ENCODE data around the gene CARHSP1. TPM values are rescaled to one million over a fixed set of nuclear protein-coding genes. Genes with fewer than 3 reads are reported as not detected.
"Not testable (repeated sequence)": the region's sequence is repeated elsewhere in the genome, so short reads cannot be mapped to it uniquely, and the experiment has no call there.

CARHSP1 gene
- total RNA-seq, 1 donor from 2014 or later: 125 TPM

- no peak for DNase-seq (ENCODE audit: low read depth)
These were observed 14.4 kb downstream of the CARHSP1 start for GRCh38 chr16:8854298-8854948.

GRCh38 chr16:8853611-8854010 lies 15.2 kb downstream of the CARHSP1 start:
- no peak for DNase-seq (ENCODE audit: low read depth)

GRCh38 chr16:8853150-8853549 lies 15.7 kb downstream of the CARHSP1 start:
- no peak for DNase-seq (ENCODE audit: low read depth)

DNA sequence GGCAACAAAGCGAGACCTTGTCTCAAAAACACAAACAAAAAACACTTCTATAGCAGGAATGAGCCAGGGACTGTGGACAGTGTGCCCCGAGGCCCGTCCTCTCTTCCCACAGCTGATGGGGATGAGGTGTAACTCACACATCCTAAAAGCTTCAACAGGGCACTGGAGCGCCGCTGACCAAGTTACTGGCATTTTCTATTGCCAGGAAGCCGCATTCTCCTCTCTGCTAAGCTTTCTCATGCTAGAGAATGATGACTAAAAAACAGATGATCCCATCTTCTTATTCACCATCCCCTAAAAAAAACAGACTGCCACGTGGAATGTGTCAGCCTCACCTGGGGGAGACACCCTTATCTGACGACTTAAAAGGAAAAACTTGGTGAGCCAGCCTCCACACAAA lies 16.3 kb downstream of the CARHSP1 start:
- no peak for DNase-seq (ENCODE audit: low read depth)

- no peak for DNase-seq (ENCODE audit: low read depth)
These were observed 16.9 kb downstream of the CARHSP1 start for GRCh38 chr16:8851761-8852403.

DNA sequence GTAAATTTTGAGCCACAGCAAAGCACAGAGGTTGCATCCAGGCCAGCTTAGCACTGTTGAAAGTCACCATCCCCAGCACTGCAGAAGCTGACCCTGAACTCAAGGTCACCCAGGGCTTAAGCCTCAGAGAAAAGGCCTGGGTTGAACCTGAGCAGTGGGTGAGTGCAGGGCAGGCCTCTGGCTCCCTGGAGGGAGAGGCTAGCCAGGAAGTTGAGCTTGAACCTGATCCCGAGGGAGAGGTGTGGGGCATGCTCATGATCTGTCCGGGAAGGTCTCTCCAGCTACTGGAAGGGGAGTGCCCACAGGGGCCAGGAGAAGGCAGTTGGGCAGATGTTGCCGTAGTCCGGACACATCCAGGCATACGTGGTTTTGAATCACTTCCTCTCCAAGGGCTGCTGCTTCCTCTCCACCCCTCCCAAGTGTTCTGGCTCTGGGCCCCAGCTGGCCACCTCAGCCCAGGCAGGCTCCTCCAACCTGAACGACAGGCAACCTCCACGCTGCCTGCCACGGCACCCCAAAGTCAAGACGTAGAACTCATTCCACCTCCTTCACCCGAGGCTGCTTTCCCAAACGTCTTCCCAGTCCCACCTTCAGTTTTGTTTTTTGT lies 18.4 kb downstream of the CARHSP1 start:
- DNase-seq (ENCODE audit: low read depth): peak; percentile 78

DNA sequence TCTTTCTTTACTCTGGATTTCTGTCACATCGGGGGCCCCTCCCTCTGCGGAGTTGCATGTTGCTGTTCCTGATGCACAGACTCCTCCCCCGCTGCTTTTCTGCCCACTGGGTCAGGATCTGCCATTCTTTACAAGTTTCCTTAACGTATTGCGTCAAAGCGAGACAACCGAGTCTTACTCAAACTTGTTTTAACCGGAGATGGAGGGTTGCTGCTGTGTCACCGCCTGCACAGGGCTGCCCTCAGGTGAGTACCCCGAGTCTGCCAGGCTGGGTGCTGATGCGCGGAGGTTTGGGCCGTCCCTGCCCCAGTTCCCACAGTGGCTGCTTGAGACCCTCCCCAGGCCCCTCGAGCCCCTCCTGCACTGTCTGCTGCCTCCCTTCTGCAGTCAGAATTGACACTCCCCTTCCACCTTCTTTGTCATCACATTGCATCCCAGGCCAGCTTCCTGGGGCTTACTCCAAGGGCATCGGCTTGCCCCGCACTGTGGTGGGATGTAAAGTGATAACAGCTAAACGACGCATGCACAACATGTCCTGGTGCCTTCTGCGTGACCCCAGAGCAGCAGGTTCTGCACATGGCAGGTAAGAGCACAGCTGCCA lies 19.3 kb downstream of the CARHSP1 start:
- DNase-seq (ENCODE audit: low read depth): no peak

DNA sequence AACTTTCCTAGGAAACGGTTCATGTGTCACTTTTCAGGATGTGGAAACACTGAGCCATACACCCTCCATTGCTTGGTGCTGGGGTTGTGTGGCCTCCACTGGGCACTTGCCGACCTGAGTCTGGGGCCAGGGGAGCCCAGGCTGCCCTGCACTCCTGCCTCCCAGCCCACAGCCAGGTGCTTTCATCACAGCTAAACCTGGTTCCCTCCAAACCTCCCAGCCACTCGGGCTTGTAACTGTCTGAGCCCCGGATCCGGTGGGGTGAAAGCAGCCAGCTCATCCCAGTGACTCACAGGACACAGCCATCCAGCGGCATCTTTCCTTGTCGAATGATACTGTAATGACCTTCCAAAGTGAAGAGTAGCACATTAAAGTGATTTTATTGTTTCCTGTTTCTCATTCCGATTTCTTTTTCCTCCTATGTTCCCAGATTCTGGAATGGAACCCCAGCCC lies 19.8 kb downstream of the CARHSP1 start:
- peak; percentile 43 for DNase-seq (ENCODE audit: low read depth)

GRCh38 chr16:8848231-8848938 lies 20.4 kb downstream of the CARHSP1 start:
- DNase-seq (ENCODE audit: low read depth): no peak

DNA sequence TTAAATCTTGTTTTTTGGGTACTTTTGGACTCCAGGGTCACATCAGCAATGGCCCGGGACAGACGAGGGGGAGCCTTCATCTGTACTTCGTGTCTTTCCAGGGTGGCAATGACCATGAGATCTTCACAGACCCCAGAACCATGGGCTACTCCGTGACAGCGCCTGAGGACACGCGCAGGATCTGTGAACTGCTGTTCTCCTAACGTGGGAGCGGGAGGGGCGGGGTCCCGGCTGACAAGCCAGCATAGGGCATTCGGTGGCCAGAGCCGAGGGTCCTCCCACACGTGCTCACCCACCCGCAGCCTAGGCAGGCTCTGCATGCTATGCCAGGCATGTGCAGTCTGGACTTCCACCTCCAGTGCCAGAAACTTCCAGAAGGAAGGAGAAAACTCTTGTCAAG lies 21.2 kb downstream of the CARHSP1 start:
- DNase-seq (ENCODE audit: low read depth): no peak

DNA sequence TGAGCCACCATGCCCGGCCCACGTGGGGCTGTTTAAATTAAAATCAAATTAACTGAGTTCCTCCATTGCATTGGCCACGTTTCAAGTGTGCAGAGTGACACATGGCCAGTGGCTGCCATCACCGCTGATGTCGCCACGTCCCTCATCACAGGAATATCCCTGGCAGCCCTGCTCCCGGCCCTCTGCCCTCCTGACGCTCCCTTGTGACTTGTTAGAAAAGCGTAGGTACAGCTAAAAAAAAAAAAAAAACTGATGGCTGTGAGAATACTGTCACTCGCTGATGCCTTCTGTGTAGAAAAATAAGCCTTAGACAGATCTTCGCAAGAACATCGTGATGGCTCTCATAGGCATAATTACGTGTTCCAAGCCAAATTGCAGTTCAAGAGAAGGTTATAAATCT lies 21.7 kb downstream of the CARHSP1 start:
- DNase-seq (ENCODE audit: low read depth): no peak

DNA sequence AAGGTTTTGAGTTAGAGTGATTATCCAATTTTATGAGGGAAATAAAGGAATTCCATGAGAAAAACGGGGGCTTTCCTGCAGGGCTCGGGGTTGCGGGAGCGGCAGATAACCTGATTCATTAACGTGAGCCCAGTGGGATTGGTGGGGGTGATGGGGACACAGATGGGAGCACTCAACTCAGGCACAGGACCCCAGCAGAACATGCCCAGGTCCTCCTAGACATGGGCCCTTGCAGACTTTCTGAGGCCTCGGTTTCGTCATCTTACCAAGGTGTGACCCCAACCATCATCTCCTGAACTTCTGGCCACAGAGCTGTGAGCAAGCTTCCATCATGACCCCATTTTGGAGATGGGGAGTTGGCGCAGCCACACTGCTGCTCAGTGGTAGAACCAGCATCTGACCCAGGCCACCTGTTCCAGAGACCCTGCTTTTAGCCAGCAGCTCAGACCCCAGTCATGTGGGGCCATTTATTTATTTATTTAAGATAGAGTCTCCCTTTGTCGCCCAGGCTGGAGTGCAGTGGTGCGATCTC lies 22.3 kb downstream of the CARHSP1 start:
- DNase-seq (ENCODE audit: low read depth): no peak

DNA sequence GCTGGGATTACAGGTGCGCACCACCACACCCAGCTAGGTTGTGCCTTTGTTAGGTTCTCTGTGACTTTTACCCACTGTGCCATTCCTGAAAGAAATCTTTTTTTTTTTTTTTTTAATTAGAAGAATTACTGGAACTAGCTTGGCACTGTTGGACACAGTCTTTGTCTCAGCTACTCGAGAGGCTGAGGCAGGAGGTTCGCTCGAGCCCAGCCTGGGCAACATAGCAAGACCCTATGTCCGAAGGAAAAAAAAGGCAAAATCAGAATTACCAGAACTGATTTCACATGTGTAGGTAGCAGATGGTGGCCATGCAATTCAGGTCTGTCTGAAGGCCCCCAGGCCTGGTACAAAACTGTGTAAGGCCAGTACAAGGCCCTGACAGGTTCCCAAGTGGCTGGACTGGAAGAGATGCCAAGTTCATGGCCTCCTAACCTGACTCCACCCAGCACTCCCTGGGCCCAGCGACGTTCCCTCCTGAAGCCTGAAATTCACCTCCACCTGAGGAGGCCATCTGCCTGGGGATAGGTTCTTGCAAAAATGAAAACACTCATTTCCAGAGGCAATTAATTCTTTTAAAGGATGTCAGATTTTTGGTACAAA lies 23.0 kb downstream of the CARHSP1 start:
- no peak for DNase-seq (ENCODE audit: low read depth)

- DNase-seq (ENCODE audit: low read depth): not testable (repeated sequence)
These were observed 25.5 kb downstream of the CARHSP1 start for GRCh38 chr16:8843296-8843695.

DNA sequence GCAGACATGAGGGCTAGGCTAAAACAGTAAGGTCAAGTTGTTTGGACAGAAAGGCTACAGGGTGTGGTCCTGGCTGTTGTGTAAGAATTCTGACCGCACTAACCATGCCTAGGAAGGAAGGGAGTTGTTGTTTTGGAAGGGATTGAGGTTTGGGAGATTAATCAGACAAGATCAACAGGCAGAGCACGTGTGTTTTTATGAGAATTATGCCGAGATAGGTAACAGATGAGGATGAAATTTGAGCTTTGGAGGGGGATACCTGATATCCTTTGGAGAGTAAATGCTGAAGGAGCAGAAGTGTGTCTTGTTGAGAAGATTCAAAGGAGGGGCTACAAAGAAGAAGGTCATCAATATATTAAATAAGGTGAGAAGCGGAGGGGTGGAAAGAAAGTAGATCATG lies 26.8 kb downstream of the CARHSP1 start:
- not testable (repeated sequence) for DNase-seq (ENCODE audit: low read depth)

DNA sequence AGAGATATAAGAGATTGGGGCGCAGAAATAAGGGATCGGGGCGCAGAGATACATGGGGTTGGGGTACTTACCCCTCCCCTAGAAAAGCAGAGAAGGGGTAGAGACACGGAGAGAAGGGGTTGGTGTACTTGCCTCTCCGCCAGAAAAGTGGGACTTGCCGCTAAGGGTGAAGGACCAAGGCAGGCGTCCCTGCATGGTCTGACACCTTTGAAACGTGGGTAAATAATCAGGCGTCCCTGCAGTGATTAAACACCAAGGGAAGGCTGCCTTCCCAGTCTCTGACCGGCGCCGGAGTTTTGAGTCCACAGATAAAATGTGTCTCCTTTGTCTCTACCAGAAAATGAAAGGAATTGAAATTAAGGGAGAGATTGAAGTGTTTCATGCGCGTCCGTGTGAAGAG lies 31.2 kb downstream of the CARHSP1 start:
- DNase-seq (ENCODE audit: low read depth): not testable (repeated sequence)

DNA sequence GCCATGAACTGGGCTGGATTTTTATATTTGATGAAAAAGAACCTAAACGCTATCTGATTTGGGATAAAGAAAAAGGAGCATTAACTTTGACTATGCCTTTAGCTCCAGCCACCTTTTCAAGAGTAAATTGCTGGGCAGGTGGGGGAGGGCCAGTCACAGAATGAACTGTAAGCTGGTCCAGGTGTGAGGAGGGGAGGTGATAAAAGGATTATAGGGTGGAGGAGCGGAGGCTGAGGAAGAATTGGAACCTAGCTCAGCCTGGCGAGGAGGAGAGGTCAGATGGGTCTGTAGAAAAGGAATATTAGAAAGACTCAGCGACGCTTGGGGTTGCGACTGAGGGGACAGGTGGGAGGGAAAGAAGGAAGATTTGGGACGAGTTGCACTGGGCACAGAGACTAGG lies 32.0 kb downstream of the CARHSP1 start:
- not testable (repeated sequence) for DNase-seq (ENCODE audit: low read depth)

DNA sequence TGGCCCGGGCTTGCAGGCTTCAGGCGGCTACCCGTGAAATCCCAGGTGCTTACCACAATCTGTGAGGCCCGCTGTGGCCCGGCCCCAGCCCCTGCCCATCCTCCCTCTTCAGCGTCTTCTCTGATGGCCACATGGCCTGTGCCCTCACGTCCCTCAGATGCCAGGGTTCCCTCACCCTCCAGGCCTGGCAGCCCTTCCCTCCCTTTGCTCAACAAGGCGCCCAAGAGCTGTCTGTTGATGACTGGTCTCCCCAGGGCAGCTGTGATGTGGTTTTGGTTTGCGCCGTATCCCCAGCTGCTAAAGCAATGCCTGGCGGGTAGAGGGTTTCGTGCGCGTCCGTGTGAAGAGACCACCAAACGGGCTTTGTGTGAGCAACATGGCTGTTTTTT lies 36.1 kb downstream of the CARHSP1 start:
- no peak for DNase-seq (ENCODE audit: low read depth)

GRCh38 chr16:8831871-8832716 lies 36.7 kb downstream of the CARHSP1 start:
- DNase-seq (ENCODE audit: low read depth): no peak

DNA sequence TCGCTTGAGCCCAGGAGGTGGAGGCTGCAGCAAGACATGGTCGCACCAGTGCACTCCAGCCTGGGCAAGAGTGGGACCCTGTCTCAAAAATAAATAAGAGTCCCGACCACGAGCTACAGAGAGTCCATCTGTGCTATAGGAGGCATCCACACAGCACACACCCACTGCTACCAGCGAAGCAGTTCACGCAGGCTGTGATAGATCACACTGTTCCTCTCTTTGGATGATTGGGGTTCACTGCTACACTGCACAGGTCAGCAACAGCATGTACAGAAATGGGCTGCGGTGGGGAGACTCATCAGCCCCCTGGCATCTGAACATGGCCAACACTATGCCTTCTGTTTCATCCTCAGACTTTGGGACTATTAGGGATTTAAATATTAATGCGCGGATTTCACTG lies 37.4 kb downstream of the CARHSP1 start:
- DNase-seq (ENCODE audit: low read depth): no peak

Data from renal cortical epithelial cell (primary cell).